Hindlimb muscle (tissue), 1 donor: Measurements from ENCODE around the gene NAGA. TPM values are rescaled to one million over a fixed set of nuclear protein-coding genes. Genes with fewer than 3 reads are reported as not detected.
"Not testable (repeated sequence)": the region's sequence is repeated elsewhere in the genome, so short reads cannot be mapped to it uniquely, and the experiment has no call there.

ENCODE experiments used
- DNase-seq: peaks from one replicate; pipeline ENCODE4 v3.0.0-alpha.2; 2013
- polyA plus RNA-seq: library from polyadenylated mRNA; unstranded; fragments of 120-200 nt; gene quantifications from one replicate; pipeline ENCODE4 v1.2.1, GENCODE V29; 2013; ENCODE audit not compliant: insufficient read length

Gene NAGA
- polyA plus RNA-seq, result 19.9 TPM

DNA sequence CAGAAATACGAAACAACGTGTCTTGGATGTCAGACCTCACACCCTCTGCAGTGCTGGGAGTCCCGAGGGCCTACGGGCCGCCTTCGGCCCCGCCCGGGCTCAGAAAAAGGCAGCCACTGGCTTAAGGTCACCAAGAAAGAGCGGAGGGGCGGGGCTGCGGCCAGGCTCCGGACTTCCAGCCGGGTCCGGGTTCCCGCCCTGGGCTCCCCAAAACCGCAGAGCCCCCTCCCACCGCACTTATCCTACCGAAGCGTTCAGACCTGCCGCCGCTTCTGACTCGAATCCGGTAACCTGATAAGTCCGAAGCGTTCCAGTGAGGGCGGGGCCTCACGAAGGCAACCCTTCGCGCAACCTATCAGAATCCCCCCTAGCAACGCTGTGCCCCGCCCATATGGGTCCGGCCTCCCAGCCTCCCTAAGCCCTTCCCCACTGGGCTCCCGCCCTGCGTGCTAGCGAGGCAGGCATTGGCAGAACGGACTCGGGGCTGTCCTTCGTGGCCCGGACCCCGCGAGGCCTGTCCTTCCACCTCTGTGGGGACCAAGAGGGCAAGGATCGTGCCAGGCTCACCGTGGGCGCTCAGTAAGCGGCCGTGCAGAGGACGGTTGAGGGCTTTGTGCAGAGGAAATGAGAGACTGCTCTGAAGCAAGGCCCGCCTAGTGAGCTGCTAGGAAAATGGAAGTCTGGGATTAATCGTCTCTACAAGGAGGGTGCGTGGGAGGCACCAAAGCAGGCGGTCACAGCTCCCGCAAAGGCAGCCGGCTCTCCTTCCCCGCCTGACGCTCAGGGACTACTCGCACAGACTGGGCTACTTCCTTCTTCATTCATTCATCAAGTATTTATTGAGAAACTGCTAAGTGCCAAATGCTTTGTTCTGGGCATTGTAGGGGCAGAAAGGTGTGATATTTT lies at the start of gene NAGA:
Gene NAGA, minus strand, starts transcription at position 296 of the 906 bp plus-strand sequence. CDS start 515 bp downstream, outside the sequence.
- DNase-seq, result peak; percentile 97

DNA sequence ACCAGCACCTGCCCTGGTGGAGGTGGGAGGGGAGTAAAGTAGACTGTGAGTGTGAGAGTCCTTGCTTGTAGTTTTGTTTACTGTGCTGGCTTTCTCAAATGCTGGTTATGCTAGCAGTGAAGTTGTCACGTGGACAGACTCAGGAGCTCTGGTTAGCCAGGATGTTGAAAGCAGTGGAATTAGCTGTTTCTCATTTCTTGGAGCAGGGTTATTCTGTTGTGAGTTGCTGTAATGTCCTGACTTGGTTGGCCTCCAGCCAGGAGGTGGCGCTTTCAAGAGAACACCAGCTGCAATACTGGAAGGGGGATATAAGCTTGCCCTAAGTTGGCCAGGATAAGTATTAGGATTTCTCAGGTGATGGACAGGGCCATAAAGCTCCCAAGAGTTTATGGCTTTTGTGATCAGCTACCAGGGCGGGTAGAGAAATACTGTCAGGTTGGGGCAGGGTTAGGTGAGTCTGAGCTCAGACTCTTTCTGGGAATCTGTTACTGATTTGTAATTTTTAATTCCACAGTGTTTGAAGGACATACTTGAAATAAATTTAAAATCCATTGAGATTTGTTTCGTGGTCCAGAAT lies 46.3 kb upstream of the NAGA start:
- DNase-seq, result no peak

GRCh38 chr22:42115420-42115830 lies 44.8 kb upstream of the NAGA start:
- not testable (repeated sequence) for DNase-seq

DNA sequence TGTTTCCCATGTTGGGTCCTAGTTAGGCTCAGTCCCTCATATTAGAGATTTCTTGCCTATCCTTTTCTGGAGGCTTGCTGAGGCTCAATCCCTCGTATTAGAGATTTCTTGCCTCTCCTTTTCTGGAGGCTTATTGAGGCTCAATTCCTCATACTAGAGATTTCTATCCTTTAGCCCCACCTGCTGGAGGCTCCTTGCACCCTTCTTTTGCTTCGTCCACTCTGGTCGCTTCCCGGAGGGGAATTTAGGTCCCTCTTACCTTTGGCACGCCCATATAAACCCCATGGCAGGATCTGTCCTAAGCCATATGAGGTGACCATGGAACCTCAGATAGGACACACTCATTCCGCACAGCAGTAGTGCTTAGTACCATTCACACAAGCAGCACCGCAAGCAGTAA lies 44.1 kb upstream of the NAGA start:
- no peak for DNase-seq

GRCh38 chr22:42112793-42113192 lies 42.2 kb upstream of the NAGA start:
- not testable (repeated sequence) for DNase-seq

DNA sequence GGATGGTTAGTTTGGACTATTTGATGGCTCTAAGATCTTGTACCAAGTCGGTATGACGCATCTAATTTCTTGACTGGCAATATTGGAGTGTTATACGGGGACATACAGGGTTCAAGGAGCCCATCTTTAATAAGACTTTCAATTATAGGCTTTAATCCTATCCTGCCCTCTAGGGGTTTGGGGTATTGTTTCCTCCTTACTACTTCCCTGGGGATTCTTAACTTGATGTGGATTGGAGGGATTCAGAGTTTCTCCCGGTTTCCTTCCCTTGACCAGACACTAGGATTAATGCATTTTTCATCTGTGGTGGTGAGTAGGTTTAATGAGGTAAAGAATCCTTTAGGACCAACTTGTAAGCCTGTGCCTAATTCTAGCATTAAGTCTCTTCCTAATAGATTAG lies 41.2 kb upstream of the NAGA start:
- DNase-seq, result no peak

GRCh38 chr22:42108848-42109247 lies 38.2 kb upstream of the NAGA start:
- no peak for DNase-seq

- not testable (repeated sequence) for DNase-seq
Observed at GRCh38 chr22:42104332-42104860, 33.8 kb upstream of the NAGA start.

DNA sequence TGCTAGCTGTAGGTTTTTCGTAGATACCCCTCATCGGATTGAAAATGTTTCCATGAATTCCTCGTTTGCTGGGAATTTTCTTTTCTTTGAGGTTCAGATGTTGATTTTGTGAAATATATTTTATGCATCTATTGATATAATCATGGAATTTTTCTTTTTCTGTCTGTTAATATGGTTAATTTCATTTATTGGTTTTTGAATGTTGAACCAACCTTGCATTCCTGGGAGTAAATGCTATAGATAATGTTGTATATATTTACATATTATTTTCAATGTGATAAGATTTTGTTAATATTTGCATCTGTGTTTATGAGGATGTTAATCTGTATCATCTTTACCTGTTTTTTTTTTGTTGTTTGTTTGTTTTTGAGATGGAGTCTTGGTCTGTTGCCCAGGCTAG lies 30.6 kb upstream of the NAGA start:
- no peak for DNase-seq

DNA sequence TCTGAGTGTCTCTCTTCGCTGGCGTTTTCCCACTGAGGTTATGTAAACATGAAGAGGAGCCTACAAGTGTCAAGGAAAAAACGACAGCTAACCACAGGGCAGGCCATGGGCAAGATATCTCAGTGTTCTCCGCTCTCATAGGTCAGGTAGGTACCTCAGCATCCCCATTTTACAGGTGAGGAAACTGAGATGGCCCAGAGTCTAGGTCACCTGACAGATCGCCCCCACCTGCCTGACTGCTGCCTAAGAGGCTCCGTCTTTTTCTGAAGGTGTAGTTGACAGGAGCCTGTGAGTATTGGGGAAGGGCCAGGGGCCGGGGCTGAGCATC lies 20.8 kb upstream of the NAGA start:
- no peak for DNase-seq

- peak; percentile 97 for DNase-seq
Observed at GRCh38 chr22:42090596-42091454, 20.2 kb upstream of the NAGA start, which contains the start of gene NDUFA6. Gene NDUFA6, minus strand, starts transcription at chr22:42090772. Its CDS starts 28 bp downstream, at chr22:42090744.

DNA sequence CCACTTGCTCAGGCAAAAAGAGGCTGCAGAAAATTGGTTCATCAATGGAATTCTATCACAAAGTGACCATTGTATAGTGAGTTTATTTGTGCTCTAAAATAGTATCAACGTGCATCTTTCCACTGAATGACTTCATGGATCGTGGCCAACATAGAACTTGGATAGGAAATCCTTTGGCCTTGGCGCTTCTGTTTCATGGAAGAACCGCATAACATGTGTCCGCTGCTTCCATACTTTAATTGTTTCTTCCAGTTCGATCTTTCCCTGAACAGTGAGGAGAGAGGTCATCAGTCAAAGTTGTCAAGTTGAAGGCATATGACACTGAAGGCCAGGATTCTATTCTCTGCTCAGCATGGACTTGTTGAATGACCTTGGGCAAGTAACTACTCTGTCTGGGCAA lies 15.4 kb upstream of the NAGA start:
- no peak for DNase-seq

DNA sequence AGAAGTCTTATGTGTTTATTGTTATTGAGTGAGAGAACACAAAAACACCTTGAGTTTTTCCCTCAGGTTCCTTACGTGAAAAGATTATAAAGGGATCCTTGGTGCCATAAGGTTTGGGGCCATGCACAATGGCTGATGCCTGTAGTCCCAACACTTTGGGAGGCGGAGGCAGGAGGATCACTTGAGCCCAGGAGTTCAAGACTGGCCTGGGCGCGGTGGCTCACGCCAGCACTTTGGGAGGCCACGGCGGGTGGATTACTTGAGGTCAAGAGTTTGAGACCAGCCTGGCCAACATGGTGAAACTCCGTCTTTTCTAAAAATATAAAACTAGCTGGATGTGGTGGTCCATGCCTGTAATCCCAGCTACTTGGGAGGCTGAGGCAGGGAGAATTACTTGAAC lies 14.3 kb upstream of the NAGA start:
- DNase-seq, result no peak

GRCh38 chr22:42083119-42083518 lies 12.5 kb upstream of the NAGA start:
- DNase-seq, result no peak

DNA sequence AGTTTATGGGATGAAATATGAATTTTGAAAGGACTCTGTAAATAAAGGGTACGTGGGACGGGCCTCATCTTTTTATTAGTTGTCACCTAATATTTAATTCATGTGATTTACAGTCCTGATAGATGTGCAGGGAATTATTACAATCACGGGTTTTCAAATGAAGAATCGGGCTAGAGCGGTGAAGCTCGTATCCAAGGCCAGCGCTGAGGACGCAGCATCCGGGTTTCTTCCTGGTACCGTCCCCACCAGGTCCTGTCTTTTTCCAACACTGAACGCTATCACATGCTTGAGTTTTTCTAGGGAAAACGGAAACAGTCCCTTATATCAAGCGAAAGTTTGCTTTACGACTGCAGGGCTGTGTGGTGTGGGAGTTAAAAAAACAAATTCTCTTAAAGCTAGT lies 9.7 kb upstream of the NAGA start:
- DNase-seq, result no peak

- DNase-seq, result peak; percentile 98
Observed at GRCh38 chr22:42079319-42080251, 9.0 kb upstream of the NAGA start, which contains the start of gene SMDT1. Gene SMDT1, plus strand, starts transcription at chr22:42079700. Its CDS starts 69 bp downstream, at chr22:42079769.

- no peak for DNase-seq
Observed at GRCh38 chr22:42078469-42079318, 8.1 kb upstream of the NAGA start.

GRCh38 chr22:42077486-42078125 lies 7.0 kb upstream of the NAGA start:
- DNase-seq, result no peak

DNA sequence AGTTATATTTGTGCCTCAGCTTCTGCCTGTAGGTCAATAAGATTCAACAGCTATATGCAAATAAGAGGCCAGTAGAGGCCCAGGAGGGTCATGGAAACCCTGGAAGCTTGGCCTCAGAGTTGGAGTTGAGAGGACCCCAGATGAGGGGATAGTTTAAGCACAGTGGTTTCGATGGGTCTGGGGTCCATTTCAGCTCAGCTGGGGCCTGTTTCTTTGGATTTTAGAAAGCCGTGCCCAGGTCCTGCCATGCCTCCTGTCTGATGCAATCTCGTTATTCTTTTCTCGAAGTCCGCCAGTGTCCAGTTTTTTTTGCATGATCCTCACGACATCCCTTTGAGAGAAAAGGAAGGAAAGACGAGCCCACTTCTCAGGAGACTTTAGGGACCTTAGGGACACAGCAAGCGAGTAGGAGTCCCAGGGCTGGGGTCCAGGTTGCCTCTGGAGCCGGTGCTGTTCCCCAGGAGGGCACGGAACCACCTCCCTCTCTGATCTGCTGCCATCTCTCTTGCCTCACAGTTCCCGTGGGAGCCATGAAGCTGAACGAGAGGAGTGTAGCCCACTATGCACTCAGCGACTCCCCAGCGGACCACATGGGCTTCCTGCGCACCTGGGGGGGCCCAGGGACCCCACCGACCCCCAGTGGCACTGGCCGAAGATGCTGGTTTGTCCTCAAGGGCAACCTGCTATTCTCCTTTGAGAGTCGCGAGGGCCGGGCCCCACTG lies 6.3 kb upstream of the NAGA start:
- DNase-seq, result no peak
